ENCODE data around the gene TSPAN5. TPM values are rescaled to one million over a fixed set of nuclear protein-coding genes. Genes with fewer than 3 reads are reported as not detected.

TSPAN5 gene
- total and polyA plus RNA-seq, 9 of the 15 experiments (the other 6 are each of a cell fraction or from before 2014, with no cell fraction given) = 0.58 to 6.6 (median 0.73) TPM

DNA sequence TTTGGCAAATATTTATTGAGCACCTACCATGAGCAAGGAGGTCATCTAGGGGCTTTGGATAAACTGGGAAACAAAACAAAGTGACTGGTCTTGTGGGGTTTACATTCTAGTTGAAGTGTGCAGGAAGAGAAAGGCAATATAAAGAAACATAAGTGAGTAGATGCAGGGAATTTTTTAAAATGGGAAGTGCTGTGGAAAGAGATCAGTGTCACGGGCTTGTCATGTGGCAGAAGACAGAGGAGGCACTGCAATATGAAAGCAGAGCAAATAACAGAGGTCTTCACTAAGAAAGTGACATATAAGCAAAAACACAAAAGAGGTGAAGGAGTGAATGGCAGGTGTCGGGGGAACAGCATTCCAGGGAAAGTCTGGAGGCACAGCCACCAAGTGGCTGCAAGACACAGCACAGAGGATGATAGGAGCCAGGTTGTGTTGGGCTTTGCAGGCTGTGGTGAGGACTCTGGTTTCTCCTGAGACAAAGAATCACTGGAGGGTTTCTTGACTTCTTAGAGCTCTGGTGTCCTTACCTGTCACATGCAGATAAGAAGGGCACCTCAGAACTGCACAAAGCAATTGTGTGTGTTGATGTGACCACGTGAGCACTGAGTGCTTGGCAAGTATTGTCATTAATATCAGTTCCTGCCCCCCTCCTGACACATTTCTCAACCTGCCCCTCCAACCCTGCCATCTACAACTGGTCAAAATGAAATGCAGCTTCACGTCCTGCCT lies 143.5 kb downstream of the TSPAN5 start:
- H2AFZ ChIP-seq (ENCODE audit: low read depth, low read length) = peak overlapping the region; percentile 62
- intact Hi-C loops (cut with micrococcal nuclease) = no loop called here

More for the DNA sequence above, 143.5 kb downstream of the TSPAN5 start:
- ATAC-seq (peak; percentile 53), DNase-seq (ENCODE audit: extremely low read depth in 1 of 4, low spot score in 3 of 4) (peak in 1 of 4 experiments; percentile 13), FAIRE-seq (no peak)
- ChIA-PET POLR2A (interaction anchor here (0.6 kb wide), 1 partner anchor 414 kb away, joined by 3 read pairs; the partner anchor contains the start of gene EIF4E), CTCF (ENCODE audit: low intra/inter-chr PET ratio) (no interaction called here)
- Histone ChIP-seq H3K36me3 (ENCODE audit: control insufficient read depth, insufficient read depth, low read length) (no peaks in the 10 kb centered on the region), H3K27ac (ENCODE audit: extremely low read depth, low read depth, low read length) (peak overlapping the region; percentile 27; the same call in 1 of the 3 replicates), H3K4me2 (ENCODE audit: insufficient read depth, low read length) (peak overlapping the region; percentile 34; the same call in 1 of the 2 replicates), H3K27me3 (ENCODE audit: control insufficient read depth in 2 of 2, insufficient read depth in 2 of 2, low read length in 2 of 2) (no peaks in the 10 kb centered on the region), H3K4me3 (no peak overlapping the region), H3K9ac (ENCODE audit: insufficient read depth in 1 of 2, low read depth in 2 of 2, low read length in 2 of 2) (no peak overlapping the region), H4K20me1 (replicated peaks; ENCODE audit: control insufficient read depth, insufficient read depth, low read length) (no peaks in the 10 kb centered on the region), H3K9me3 (replicated peaks; ENCODE audit: control insufficient read depth, insufficient read depth, low read depth, low read length) (no peaks in the 10 kb centered on the region), H3K4me1 (replicated peaks in 1 of 2; ENCODE audit: control insufficient read depth in 2 of 2, insufficient read depth in 2 of 2, low read length in 2 of 2) (peaks cover 7 to 33% of the 10 kb centered on the region in 2 experiments), H3K9me1 (ENCODE audit: control insufficient read depth, insufficient read depth, low read length) (no peaks in the 10 kb centered on the region), H3K79me2 (ENCODE audit: control insufficient read depth, insufficient read depth, low read length) (no peaks in the 10 kb centered on the region)
- BruUV-seq (replicated peaks) = no TSS peak
- no peak for TF ChIP-seq ZNF644 (tag; IDR thresholded peaks at IDR 0.05; ENCODE audit: low read depth)
- peak; percentile 13; the same call in 1 of the 2 replicates for TF ChIP-seq C11orf30 (IDR thresholded peaks at IDR 0.05; ENCODE audit: low read depth)
- peak; percentile 44 for TF ChIP-seq ZNF316 (IDR thresholded peaks at IDR 0.05)
- TF ChIP-seq TBL1XR1 (IDR thresholded peaks at IDR 0.05; ENCODE audit: low read length in 2 of 2) = no peak
- 0 out of 2 replicates have a peak, but pooled peaks have one; percentile 13 for TF ChIP-seq DIDO1 (tag; IDR thresholded peaks at IDR 0.05; ENCODE audit: low read depth)
- TF ChIP-seq HMGN3 (IDR thresholded peaks at IDR 0.05; ENCODE audit: borderline replicate concordance, extremely low read depth, insufficient read length, low read depth, low read length) = no peak
- peak; percentile 5; the same call in 1 of the 2 replicates for TF ChIP-seq SPI1 (IDR thresholded peaks at IDR 0.05; ENCODE audit: borderline replicate concordance, low read depth, low read length)
- no peak for TF ChIP-seq CEBPG (CRISPR knock-in tag; IDR thresholded peaks at IDR 0.05)
- no peak for TF ChIP-seq CEBPG (tag; conservative IDR thresholded peaks at IDR 0.05 in 1 of 2, IDR thresholded peaks at IDR 0.05 in 1 of 2)
- TF ChIP-seq, protein P1, sequence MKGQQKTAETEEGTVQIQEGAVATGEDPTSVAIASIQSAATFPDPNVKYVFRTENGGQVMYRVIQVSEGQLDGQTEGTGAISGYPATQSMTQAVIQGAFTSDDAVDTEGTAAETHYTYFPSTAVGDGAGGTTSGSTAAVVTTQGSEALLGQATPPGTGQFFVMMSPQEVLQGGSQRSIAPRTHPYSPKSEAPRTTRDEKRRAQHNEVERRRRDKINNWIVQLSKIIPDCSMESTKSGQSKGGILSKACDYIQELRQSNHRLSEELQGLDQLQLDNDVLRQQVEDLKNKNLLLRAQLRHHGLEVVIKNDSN (CRISPR knock-in tag; IDR thresholded peaks at IDR 0.05) = peak; percentile 47; the same call in 1 of the 2 replicates
- no peak for TF ChIP-seq STAG1 (CRISPR knock-in tag; IDR thresholded peaks at IDR 0.05; ENCODE audit: borderline replicate concordance)
- no peak for TF ChIP-seq NFE2L1 (tag; IDR thresholded peaks at IDR 0.05; ENCODE audit: borderline replicate concordance, low read depth)
- 35% methylated on average over 4 of the region's 4 CpGs for WGBS (ENCODE audit: insufficient coverage, low coverage, missing lambda C conversion rate)
- in situ Hi-C loops (cut with MboI) = no loop called here

All from K562 (cell line).